Astrocyte of the cerebellum (primary cell): ENCODE results near the gene LSR.

ENCODE experiments used
- DNase-seq: peaks from one replicate; pipeline ENCODE4 v3.0.0-alpha.2; 2011; ENCODE audit warnings: low read depth
- H3K4me3 ChIP-seq: 2 replicates; pipeline ENCODE4 v1.5.1; 2011; ENCODE audit warnings: mild to moderate bottlenecking, low read depth, low read length, moderate library complexity
- in situ Hi-C: cut with HindIII; loops from 2 replicates; pipeline ENCODE4 v1.10.0; 2017; ENCODE audit warnings: low sequenced_read_pairs
- TF ChIP-seq, protein P1 (sequence below): IDR thresholded peaks from 2 replicates; pipeline ENCODE4 v1.5.1; 2012; ENCODE audit warnings: low read length, low read depth, moderate library complexity, mild to moderate bottlenecking; ENCODE audit errors: missing control alignments

The LSR gene

DNA sequence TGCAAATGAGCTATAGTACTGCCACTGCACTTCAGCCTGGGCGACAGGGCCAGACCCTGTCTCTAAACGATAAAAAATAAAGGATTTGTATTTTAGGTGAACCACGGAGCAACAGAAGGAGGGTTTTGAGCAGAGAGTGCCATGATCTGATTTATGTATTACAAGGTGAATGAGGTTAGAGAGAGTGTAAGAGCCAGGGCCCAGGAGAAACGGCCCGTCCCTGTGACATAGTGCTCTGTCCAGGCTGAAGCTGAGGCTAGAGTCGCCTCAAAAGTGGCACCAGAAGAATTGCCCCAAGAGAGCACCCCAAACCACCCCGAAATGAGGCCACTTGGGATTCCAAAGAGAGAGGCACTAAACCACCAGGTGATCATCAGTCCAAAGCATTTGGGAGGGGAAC lies 60.1 kb downstream of the LSR start:
- no peak overlapping the region for H3K4me3 ChIP-seq
- no peak for DNase-seq
- TF ChIP-seq, protein P1, sequence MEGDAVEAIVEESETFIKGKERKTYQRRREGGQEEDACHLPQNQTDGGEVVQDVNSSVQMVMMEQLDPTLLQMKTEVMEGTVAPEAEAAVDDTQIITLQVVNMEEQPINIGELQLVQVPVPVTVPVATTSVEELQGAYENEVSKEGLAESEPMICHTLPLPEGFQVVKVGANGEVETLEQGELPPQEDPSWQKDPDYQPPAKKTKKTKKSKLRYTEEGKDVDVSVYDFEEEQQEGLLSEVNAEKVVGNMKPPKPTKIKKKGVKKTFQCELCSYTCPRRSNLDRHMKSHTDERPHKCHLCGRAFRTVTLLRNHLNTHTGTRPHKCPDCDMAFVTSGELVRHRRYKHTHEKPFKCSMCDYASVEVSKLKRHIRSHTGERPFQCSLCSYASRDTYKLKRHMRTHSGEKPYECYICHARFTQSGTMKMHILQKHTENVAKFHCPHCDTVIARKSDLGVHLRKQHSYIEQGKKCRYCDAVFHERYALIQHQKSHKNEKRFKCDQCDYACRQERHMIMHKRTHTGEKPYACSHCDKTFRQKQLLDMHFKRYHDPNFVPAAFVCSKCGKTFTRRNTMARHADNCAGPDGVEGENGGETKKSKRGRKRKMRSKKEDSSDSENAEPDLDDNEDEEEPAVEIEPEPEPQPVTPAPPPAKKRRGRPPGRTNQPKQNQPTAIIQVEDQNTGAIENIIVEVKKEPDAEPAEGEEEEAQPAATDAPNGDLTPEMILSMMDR: no peak
- in situ Hi-C loops: no loop called here

DNA sequence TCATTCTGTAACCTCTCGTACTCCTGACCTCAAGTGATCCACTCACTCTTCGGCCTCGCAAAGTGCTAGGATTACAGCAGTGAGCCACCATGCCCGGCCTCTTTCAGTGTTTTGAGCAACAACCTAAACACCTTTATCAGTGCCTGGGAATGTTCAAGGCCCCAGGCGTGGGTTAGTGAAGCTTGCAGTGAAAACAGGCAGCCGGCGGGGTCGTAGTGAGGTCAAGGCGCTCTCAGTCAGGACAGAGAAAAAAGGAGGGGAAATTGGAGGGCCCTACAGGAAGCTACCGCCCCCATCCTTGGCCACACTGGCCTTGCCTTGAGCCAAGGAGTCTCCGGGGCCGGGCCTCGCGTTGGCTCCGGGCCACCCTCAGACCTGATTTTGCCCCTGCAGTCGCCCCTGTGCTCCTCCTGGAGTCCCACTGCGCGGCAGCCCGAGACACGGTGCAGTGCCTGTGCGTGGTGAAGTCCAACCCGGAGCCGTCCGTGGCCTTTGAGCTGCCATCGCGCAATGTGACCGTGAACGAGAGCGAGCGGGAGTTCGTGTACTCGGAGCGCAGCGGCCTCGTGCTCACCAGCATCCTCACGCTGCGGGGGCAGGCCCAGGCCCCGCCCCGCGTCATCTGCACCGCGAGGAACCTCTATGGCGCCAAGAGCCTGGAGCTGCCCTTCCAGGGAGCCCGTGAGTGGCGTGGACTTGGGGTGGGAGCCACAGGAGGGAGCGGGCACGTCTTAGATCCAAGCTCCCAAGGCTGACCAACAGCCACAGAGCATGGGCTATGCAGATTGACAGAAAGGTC lies 60.9 kb downstream of the LSR start:
- no peak overlapping the region for H3K4me3 ChIP-seq
- no peak for DNase-seq
- TF ChIP-seq, protein P1: no peak
- in situ Hi-C loops: no loop called here

DNA sequence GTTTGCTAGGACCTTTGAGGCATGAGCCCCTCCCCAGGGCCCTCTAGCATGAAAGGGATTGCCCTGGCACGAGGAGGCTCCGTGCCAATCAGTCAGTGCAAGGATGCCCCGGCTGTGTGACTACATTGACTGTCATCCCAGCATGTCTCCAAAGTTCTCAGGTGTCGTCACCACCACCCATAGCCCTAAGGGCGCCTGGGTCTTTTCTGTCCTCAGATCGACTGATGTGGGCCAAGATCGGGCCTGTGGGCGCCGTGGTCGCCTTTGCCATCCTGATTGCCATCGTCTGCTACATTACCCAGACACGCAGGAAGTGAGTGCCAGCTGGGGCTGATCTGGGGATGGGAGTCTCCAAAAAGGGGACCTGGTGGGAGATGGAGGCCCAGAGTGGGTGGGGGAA lies 61.5 kb downstream of the LSR start:
- in situ Hi-C loops: no loop called here
- TF ChIP-seq, protein P1: no peak
- no peak for DNase-seq
- no peak overlapping the region for H3K4me3 ChIP-seq

DNA sequence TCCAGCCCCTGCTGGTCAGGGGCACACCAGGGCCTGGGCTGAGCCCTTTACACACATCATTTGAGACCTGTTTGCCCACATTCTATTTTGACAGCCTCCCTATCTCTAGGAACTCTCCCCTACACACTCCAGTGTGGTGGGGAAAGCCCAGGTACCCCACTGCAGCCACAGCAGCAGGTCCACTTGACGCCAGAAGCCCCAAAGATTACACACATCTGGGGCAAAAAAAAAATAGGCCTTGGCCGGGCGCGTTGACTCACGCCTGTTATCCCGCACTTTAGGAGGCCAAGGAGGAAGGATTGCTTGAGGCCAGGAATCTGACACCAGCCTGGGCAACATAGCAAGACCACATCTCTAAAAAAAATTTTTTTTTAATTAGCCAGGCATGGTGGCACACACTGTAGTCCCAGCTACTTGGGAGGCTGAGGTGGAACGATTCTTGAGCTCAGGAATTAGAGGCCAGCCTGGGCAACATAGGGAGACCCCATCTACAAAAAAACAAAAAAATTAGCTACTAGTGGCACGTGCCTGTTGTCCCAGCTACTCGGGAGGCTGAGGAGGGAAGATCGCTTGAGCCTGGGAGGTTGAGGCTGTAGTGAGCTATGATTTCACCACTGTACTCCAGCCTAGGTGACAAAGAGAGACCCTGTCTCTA lies 62.1 kb downstream of the LSR start:
- TF ChIP-seq, protein P1: no peak
- DNase-seq: no peak
- in situ Hi-C loops: no loop called here
- H3K4me3 ChIP-seq: no peak overlapping the region

DNA sequence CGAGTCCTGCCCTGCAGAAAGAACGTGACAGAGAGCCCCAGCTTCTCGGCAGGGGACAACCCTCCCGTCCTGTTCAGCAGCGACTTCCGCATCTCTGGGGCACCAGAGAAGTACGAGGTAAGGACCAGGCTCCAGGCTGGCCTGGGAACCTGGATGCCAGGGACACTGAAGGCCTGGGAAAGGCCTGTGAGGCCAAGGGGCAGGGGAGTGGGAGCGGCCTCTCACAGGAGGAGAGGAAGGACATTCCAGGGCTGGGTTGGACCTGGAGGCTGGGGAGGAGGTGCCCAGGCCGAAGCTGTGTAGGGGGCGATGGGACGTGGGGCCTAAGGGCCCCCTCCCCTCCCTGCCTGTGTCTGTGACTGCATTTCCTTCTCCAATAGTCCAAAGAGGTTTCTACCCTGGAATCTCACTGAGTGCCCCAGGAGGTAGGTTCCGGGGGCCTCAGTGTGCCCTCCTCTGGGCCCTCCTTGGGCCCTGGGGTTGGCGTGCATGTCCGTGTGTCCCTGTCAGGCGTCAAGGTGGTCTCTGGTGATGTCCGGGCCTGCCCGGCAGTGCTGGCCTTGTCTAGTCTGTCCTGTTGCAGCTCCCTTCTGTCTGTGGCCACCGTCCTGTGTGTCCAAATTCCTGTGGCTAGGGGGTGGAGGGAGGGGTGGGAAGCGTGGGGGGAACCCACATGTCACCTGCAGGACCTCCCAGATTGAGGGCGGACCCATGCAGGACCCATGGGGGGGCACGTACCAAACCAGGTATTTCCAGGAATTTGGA lies 63.3 kb downstream of the LSR start:
- TF ChIP-seq, protein P1: no peak
- no peak for DNase-seq
- in situ Hi-C loops: no loop called here

DNA sequence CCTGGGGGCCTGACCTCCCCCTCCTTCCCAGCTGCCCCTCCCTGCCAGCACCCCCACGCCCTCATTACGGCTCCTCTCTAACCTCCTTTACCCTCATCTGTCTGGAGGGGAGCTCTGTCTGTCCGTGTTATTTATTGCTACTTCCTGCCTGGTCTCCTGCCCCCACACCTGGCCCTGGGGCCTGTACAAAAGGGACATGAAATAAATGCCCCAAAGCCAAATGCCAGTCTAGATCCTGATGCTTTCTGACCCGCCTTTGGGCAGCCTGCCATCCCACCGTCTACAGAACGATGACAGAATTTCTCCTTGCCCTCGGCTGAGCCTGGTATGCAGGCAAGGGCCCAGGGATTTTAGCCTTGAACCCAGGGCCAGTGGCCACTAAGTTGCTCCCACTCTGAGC lies 64.8 kb downstream of the LSR start:
- in situ Hi-C loops: no loop called here
- no peak for DNase-seq

More for the DNA sequence above, 63.3 kb downstream of the LSR start:
- H3K4me3 ChIP-seq: no peak overlapping the region

More for the DNA sequence above, 64.8 kb downstream of the LSR start:
- H3K4me3 ChIP-seq: no peak overlapping the region
- TF ChIP-seq, protein P1: no peak
